Natural killer cell (primary cell): Measurements from ENCODE around the gene BTBD8. TPM values are rescaled to one million over a fixed set of nuclear protein-coding genes. Genes with fewer than 3 reads are reported as not detected.
"Not testable (repeated sequence)": the region's sequence is repeated elsewhere in the genome, so short reads cannot be mapped to it uniquely, and the experiment has no call there.

Experiments
- ATAC-seq, 3 donors: fragments of 150-1000 bp in 2 of 3; fragments of 200-7000 bp in 1 of 3; cut with Tn5 transposase; 1 replicate in 1 of 3; 2 replicates in 2 of 3; pipeline ENCODE4 v1.10.0; 2021; ENCODE audit warnings: mild to moderate bottlenecking in 2 of 3, moderate library complexity in 2 of 3
- DNase-seq, 2 donors: peaks; one replicate each; pipeline versions ENCODE4 v3.0.0 to v3.0.0-alpha.2; 2013 to 2021; ENCODE audit warnings: mixed read lengths in 1 of 2
- H3K27ac ChIP-seq: one replicate; pipeline ENCODE4 v1.5.1; 2013; ENCODE audit warnings: mild to moderate bottlenecking, low read length
- H3K27me3 ChIP-seq: one replicate; pipeline ENCODE4 v1.6.1; 2013; ENCODE audit warnings: low read length; ENCODE audit not compliant: control insufficient read depth, insufficient read depth
- H3K36me3 ChIP-seq: one replicate; pipeline ENCODE4 v1.6.1; 2013; ENCODE audit warnings: low read length; ENCODE audit not compliant: control insufficient read depth, insufficient read depth
- H3K4me1 ChIP-seq: one replicate; pipeline ENCODE4 v1.6.1; 2013; ENCODE audit warnings: low read length; ENCODE audit not compliant: control insufficient read depth, insufficient read depth
- H3K4me3 ChIP-seq: one replicate; pipeline ENCODE4 v1.5.1; 2013; ENCODE audit warnings: low read length
- H3K9me3 ChIP-seq: one replicate; pipeline ENCODE4 v1.6.1; 2013; ENCODE audit warnings: low read length; ENCODE audit not compliant: control insufficient read depth, insufficient read depth
- H3K27ac Mint-ChIP-seq, 2 donors: one replicate each; pipeline ENCODE4 v1.8.0; 2022; ENCODE audit warnings: mild to moderate bottlenecking in 2 of 2, mixed read lengths in 2 of 2, moderate library complexity in 1 of 2
- H3K27me3 Mint-ChIP-seq, 2 donors: one replicate each; pipeline ENCODE4 v1.8.0; 2022; ENCODE audit warnings: low read depth in 2 of 2, mixed read lengths in 2 of 2
- H3K36me3 Mint-ChIP-seq: one replicate; pipeline ENCODE4 v1.8.0; 2022; ENCODE audit warnings: mixed read lengths
- H3K4me1 Mint-ChIP-seq, 2 donors: one replicate each; pipeline ENCODE4 v1.8.0; 2022; ENCODE audit warnings: mixed read lengths in 2 of 2
- H3K4me3 Mint-ChIP-seq: one replicate; pipeline ENCODE4 v1.8.0; 2022; ENCODE audit warnings: mild to moderate bottlenecking, moderate library complexity, mixed read lengths
- H3K9me3 Mint-ChIP-seq, 2 donors: one replicate each; pipeline ENCODE4 v1.8.0; 2022; ENCODE audit warnings: mixed read lengths in 2 of 2
- CTCF ChIP-seq: fragments of 200-600 bp; IDR thresholded peaks from one replicate; pipeline ENCODE4 v1.8.0; 2022; ENCODE audit warnings: antibody characterized with exemption
- WGBS: methylation state at CpG from one replicate; pipeline ENCODE4 v1.1.7; 2013; ENCODE audit warnings: missing lambda C conversion rate; ENCODE audit not compliant: insufficient coverage; 5-methylcytosine and 5-hydroxymethylcytosine counted together
- intact Hi-C: fragments of 100-400 bp; cut with micrococcal nuclease; formaldehyde crosslinking; loops from one replicate; pipeline ENCODE4 v1.14.2; 2022
- total RNA-seq, 4 donors: library from RNA; stranded (reverse); fragments of 120-200 nt in 1 of 4; gene quantifications; one replicate each; pipeline versions ENCODE4 v1.2.3 to v1.2.4, GENCODE V29; 2013 to 2022

BTBD8 gene
- total RNA-seq, 3 donors from 2014 or later (not counting 1 experiment from before 2014, with no cell fraction given) = 3.7 to 5.7 (median 4.0) TPM

- H3K27ac ChIP-seq = no peak overlapping the region
- Mint-ChIP-seq H3K9me3 (no peaks in the 10 kb centered on the region), H3K27me3 (peaks cover 3 to 7% of the 10 kb centered on the region in 2 donors), H3K36me3 (no peaks in the 10 kb centered on the region), H3K27ac (no peak overlapping the region), H3K4me1 (no peaks in the 10 kb centered on the region), H3K4me3 (no peak overlapping the region)
- no peaks in the 10 kb centered on the region for H3K27me3 ChIP-seq
- WGBS = 60% methylated on average over 2 of the region's 2 CpGs
- H3K36me3 ChIP-seq = no peaks in the 10 kb centered on the region
- no peaks in the 10 kb centered on the region for H3K9me3 ChIP-seq
- DNase-seq (no peak), ATAC-seq (no peak)
- intact Hi-C loops = no loop called here
- no peak overlapping the region for H3K4me3 ChIP-seq
- no peaks in the 10 kb centered on the region for H3K4me1 ChIP-seq
- no peak for TF ChIP-seq CTCF
Observed at GRCh38 chr1:92070892-92071291, 9.3 kb upstream of the BTBD8 start.

- H3K36me3 Mint-ChIP-seq, H3K4me1 Mint-ChIP-seq, H3K4me1 ChIP-seq, DNase-seq, H3K9me3 Mint-ChIP-seq, H3K4me3 ChIP-seq, H3K4me3 Mint-ChIP-seq, H3K36me3 ChIP-seq, H3K27ac ChIP-seq, ATAC-seq, H3K27me3 Mint-ChIP-seq, H3K27ac Mint-ChIP-seq, H3K9me3 ChIP-seq, intact Hi-C loops, H3K27me3 ChIP-seq: not testable (repeated sequence)
Observed at GRCh38 chr1:92074446-92074845, 5.7 kb upstream of the BTBD8 start.

- intact Hi-C loops = no loop called here
- Mint-ChIP-seq H3K9me3 (no peaks in the 10 kb centered on the region), H3K27ac (no peak within 1 kb of the TSS), H3K27me3 (peaks cover 0 to 3% of the 10 kb centered on the region in 2 donors), H3K4me3 (no peak within 1 kb of the TSS), H3K4me1 (peaks cover 7% of the 10 kb centered on the region in 2 donors), H3K36me3 (no peaks in the 10 kb centered on the region)
- WGBS = 84% methylated on average over 3 of the region's 3 CpGs
- no peak for ATAC-seq
- H3K27ac ChIP-seq = no peak within 1 kb of the TSS
- no peak for DNase-seq
- no peaks in the 10 kb centered on the region for H3K36me3 ChIP-seq
- peaks cover 5% of the 10 kb centered on the region for H3K4me1 ChIP-seq
- no peaks in the 10 kb centered on the region for H3K9me3 ChIP-seq
- no peak for TF ChIP-seq CTCF
- no peak within 1 kb of the TSS for H3K4me3 ChIP-seq
- no peaks in the 10 kb centered on the region for H3K27me3 ChIP-seq
Observed at GRCh38 chr1:92075311-92075710, 4.8 kb upstream of the BTBD8 start, which contains the start of gene SETSIP. Gene SETSIP (minus strand): TSS chr1:92075411. CDS start chr1:92075411, 0 bp downstream.

GRCh38 chr1:92076363-92076762 is 3.8 kb upstream of the BTBD8 start:
- Histone ChIP-seq H3K9me3 (no peaks in the 10 kb centered on the region), H3K36me3 (no peaks in the 10 kb centered on the region), H3K4me1 (peaks cover 8% of the 10 kb centered on the region), H3K27me3 (no peaks in the 10 kb centered on the region), H3K27ac (no peak overlapping the region), H3K4me3 (no peak overlapping the region)
- Mint-ChIP-seq H3K4me3 (no peak overlapping the region), H3K36me3 (no peaks in the 10 kb centered on the region), H3K27ac (no peak overlapping the region), H3K27me3 (peaks cover 0 to 3% of the 10 kb centered on the region in 2 donors), H3K9me3 (no peaks in the 10 kb centered on the region), H3K4me1 (peaks cover 12% of the 10 kb centered on the region in 2 donors)
- intact Hi-C loops = no loop called here
- TF ChIP-seq CTCF = no peak
- ATAC-seq (no peak), DNase-seq (no peak)
- WGBS = 94% methylated on average over 3 of the region's 5 CpGs

- intact Hi-C loops, H3K9me3 ChIP-seq, H3K4me3 Mint-ChIP-seq, H3K27ac Mint-ChIP-seq, H3K9me3 Mint-ChIP-seq, H3K27ac ChIP-seq, H3K36me3 Mint-ChIP-seq, H3K4me1 ChIP-seq, H3K27me3 ChIP-seq, DNase-seq, H3K36me3 ChIP-seq, H3K4me3 ChIP-seq, ATAC-seq, H3K27me3 Mint-ChIP-seq: not testable (repeated sequence)
- H3K4me1 Mint-ChIP-seq = peaks cover 12 to 17% of the 10 kb centered on the region in 2 donors
- 96% methylated on average over 8 of the region's 8 CpGs for WGBS
Observed at GRCh38 chr1:92078077-92078476, 2.1 kb upstream of the BTBD8 start.
